Medulla oblongata (tissue), 1 donor: ENCODE data around the gene TK2.
"Not testable (repeated sequence)": the region's sequence is repeated elsewhere in the genome, so short reads cannot be mapped to it uniquely, and the experiment has no call there.

Source experiments
- DNase-seq: peaks from one replicate; pipeline ENCODE4 v3.0.0-alpha.2; 2015; ENCODE audit errors: extremely low spot score

TK2 gene

GRCh38 chr16:66549284-66550131 is at the start of gene TK2:
Gene TK2 (minus strand): TSS chr16:66550122. CDS start chr16:66550061, 61 bp downstream.
- DNase-seq, result peak; percentile 54

- no peak for DNase-seq
These were observed 48.2 kb upstream of the TK2 start for GRCh38 chr16:66598111-66598510.

- DNase-seq, result no peak
These were observed 47.3 kb upstream of the TK2 start for GRCh38 chr16:66596986-66597848.

GRCh38 chr16:66596559-66596958 is 46.6 kb upstream of the TK2 start:
- DNase-seq, result not testable (repeated sequence)

GRCh38 chr16:66594739-66595138 is 44.8 kb upstream of the TK2 start:
- DNase-seq, result peak; percentile 33

- no peak for DNase-seq
These were observed 42.9 kb upstream of the TK2 start for GRCh38 chr16:66592814-66593213.

GRCh38 chr16:66592241-66592640 is 42.3 kb upstream of the TK2 start:
- DNase-seq, result no peak

GRCh38 chr16:66591018-66591417 is 41.1 kb upstream of the TK2 start:
- no peak for DNase-seq

- peak; percentile 26 for DNase-seq
These were observed 40.4 kb upstream of the TK2 start for GRCh38 chr16:66590322-66590721.

- DNase-seq, result peak; percentile 77
These were observed 39.2 kb upstream of the TK2 start for GRCh38 chr16:66588981-66589713.

GRCh38 chr16:66587881-66588600 is 38.1 kb upstream of the TK2 start:
- DNase-seq, result peak; percentile 19

- DNase-seq, result peak; percentile 58
These were observed 35.7 kb upstream of the TK2 start for GRCh38 chr16:66585481-66586239.

GRCh38 chr16:66581246-66581952 is 31.5 kb upstream of the TK2 start:
- DNase-seq, result no peak

GRCh38 chr16:66580605-66581209 is 30.8 kb upstream of the TK2 start:
- DNase-seq, result no peak

GRCh38 chr16:66578651-66579531 is 29.0 kb upstream of the TK2 start, which contains the start of gene CMTM2:
Gene CMTM2 (plus strand): TSS chr16:66579463. CDS start chr16:66579608, 145 bp downstream.
- DNase-seq, result no peak

- no peak for DNase-seq
These were observed 26.4 kb upstream of the TK2 start for GRCh38 chr16:66576296-66576695.

GRCh38 chr16:66575060-66575459 is 25.1 kb upstream of the TK2 start:
- DNase-seq, result no peak

- DNase-seq, result no peak
These were observed 24.6 kb upstream of the TK2 start for GRCh38 chr16:66574531-66574930.
